Heart left ventricle (tissue), 13 donors: ENCODE results near the gene STYXL2.

Experiments used
- CTCF ChIP-seq, 12 donors: fragments of 200-600 bp; sonication (generic) in 4 of 12; IDR thresholded peaks; one replicate each; pipeline versions ENCODE4 v1.5.0 to v1.8.0; 2018 to 2022; ENCODE audit warnings: antibody characterized with exemption in 12 of 12, mild to moderate bottlenecking in 5 of 12
- POLR2A ChIP-seq, 2 donors: fragments of 450-650 bp; IDR thresholded peaks; one replicate each; pipeline ENCODE4 v1.6.1; 2017; ENCODE audit warnings: antibody characterized with exemption in 2 of 2, mild to moderate bottlenecking in 2 of 2, moderate library complexity in 2 of 2
- donor health status: ischemic (EF 13 %, LVEDD 7.1; RV severe dilation, severe dysfunction).
- donor health status: DM: no; HTN: yes; CAD: no.
- donor health status: DM: no; HTN: no; CAD: no.
- donor health status: ischemic (EF 25% LVEDD 6.9; RV normal size, moderate dysfunction).
- donor health status: ischemic (EF 25% LVEDD 5.7; RV mildly dilated, moderate dysfunction).
- donor health status: ischemic (EF 35%, LVEDD 5.7; RV mildly dilated, moderate dysfunction).
- donor health status: nonischemic (EF 11% LVEDD 7.7; RV severe dilation, severe dysfunction).
- donor health status: DM: yes; HTN: yes; CAD: no.
- donor health status: PGD.
- donor health status: ischemic (EF 29% LVEDD 5.4; RV normal size, mild dysfunction).
- donor health status: nonischemic (EF 23%, LVEDD 6.1; RV moderate dilation, normal function).

- TF ChIP-seq POLR2A (IDR thresholded peaks at IDR 0.05) (no peak), CTCF (IDR thresholded peaks at IDR 0.05) (no peak)
Measured at GRCh38 chr1:167061073-167061464, 32.8 kb upstream of the STYXL2 start.
